Measurements from ENCODE around the gene CD2BP2.
A peak's percentile ranks its signal among the peaks of the same experiment; 100 is the strongest.
"Not testable (repeated sequence)": the region's sequence is repeated elsewhere in the genome, so short reads cannot be mapped to it uniquely, and the experiment has no call there.

CD2BP2 gene

DNA sequence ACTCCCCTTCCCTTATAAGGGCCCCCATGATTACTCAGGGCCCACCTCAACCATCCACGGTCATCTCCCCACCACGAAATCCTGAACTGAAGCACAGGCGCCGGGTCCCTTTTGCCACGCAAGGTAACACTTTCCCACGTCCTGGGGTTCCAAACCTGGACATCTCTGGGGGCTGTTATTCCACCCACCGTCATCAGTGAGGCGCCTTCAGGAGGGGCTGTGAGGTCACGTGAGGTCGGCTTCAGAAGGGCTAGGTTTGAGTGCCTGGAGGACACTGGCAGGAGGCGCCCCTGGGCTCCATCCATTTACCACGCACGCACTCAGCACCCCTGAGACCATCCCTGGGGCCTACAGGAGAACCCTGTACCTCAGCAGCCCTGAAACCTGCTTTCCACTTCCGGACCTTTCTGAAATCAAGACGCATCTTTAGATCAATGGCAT, 4.1 kb downstream of the CD2BP2 start:
- DNase-seq = no peak
- in situ Hi-C loops (cut with MboI; ENCODE audit: low pct_unique_long_range_greater_than_20kb, low sequenced_read_pairs) = loop anchor here (10.0 kb wide), 1 partner anchor 54 kb away; the partner anchor contains the start of gene ZNF771

DNA sequence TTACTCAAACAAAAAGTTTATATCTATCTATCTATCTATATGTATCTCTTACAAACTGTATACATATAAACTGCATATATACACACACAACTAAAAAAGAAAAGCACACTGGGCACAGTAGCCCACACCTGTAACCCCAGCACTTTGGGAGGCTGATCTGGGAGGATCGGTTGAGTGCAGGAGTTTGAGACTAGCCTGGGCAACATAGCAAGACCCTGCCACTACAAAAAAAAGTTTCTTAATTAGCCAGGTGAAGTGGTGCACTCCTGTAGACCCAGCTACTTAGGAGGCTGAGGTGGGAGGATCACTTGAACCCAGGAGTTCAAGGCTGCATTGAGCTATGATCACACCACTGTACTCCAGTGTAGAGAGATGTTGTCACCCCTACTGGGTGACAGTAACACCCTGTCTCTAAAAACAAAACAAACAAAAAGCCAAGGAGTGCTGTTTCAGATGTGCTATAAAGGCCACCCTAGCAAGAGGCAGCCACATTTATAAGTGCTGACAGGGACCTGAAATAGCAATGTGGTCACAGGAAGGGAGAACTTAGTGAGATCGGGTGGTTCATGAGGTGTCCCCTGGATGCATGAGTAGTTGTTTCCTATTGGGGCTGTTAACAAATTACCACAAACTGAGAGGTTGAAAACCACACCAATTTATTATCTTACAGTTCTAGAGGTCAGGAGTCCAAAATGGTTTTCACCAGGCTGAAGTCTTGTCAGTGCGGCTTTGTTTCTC, 4.8 kb downstream of the CD2BP2 start:
- DNase-seq = no peak
- in situ Hi-C loops (cut with MboI; ENCODE audit: low pct_unique_long_range_greater_than_20kb, low sequenced_read_pairs) = loop anchor here (10.0 kb wide), 1 partner anchor 54 kb away; the partner anchor contains the start of gene ZNF771

- in situ Hi-C loops (cut with MboI; ENCODE audit: low pct_unique_long_range_greater_than_20kb, low sequenced_read_pairs) = loop anchor here (10.0 kb wide), 1 partner anchor 55 kb away; the partner anchor contains the start of gene ZNF771
- peak; percentile 54 for DNase-seq
Measured at GRCh38 chr16:30349675-30350074, 5.4 kb downstream of the CD2BP2 start.

GRCh38 chr16:30348929-30349328, 6.2 kb downstream of the CD2BP2 start:
- in situ Hi-C loops (cut with MboI; ENCODE audit: low pct_unique_long_range_greater_than_20kb, low sequenced_read_pairs) = no loop called here
- DNase-seq = no peak

GRCh38 chr16:30348113-30348512, 7.0 kb downstream of the CD2BP2 start:
- in situ Hi-C loops (cut with MboI; ENCODE audit: low pct_unique_long_range_greater_than_20kb, low sequenced_read_pairs) = no loop called here

GRCh38 chr16:30346286-30346685, 8.8 kb downstream of the CD2BP2 start:
- no peak for DNase-seq
- in situ Hi-C loops (cut with MboI; ENCODE audit: low pct_unique_long_range_greater_than_20kb, low sequenced_read_pairs) = no loop called here

More at GRCh38 chr16:30348113-30348512, 7.0 kb downstream of the CD2BP2 start:
- DNase-seq = no peak

GRCh38 chr16:30343491-30343820, 11.7 kb downstream of the CD2BP2 start:
- in situ Hi-C loops (cut with MboI; ENCODE audit: low pct_unique_long_range_greater_than_20kb, low sequenced_read_pairs); DNase-seq: not testable (repeated sequence)

GRCh38 chr16:30342751-30343490, 12.2 kb downstream of the CD2BP2 start:
- DNase-seq = no peak

GRCh38 chr16:30341971-30342370, 13.1 kb downstream of the CD2BP2 start:
- DNase-seq; in situ Hi-C loops (cut with MboI; ENCODE audit: low pct_unique_long_range_greater_than_20kb, low sequenced_read_pairs): not testable (repeated sequence)

More at GRCh38 chr16:30342751-30343490, 12.2 kb downstream of the CD2BP2 start:
- in situ Hi-C loops (cut with MboI; ENCODE audit: low pct_unique_long_range_greater_than_20kb, low sequenced_read_pairs) = no loop called here

DNA sequence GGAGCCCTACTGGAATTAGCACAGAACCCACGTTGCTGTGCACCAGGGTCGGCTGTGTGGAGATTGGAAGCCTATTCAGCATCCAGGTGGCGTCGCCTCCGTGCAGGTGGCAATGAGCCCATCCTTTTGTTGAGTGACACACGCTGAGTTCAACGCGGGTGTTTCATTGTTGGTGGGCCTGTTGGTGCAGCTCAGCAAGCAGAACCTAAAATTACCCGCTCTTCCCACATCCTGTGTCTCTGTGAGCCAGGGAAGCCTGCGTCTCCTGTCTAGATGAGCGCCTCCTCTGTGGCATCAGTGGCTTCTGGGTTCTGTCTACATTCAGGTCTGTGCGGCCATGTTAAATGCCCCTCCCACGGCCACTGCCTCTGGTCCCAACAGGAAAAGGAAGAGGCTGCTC, 14.5 kb downstream of the CD2BP2 start:
- no peak for DNase-seq
- in situ Hi-C loops (cut with MboI; ENCODE audit: low pct_unique_long_range_greater_than_20kb, low sequenced_read_pairs) = no loop called here

DNA sequence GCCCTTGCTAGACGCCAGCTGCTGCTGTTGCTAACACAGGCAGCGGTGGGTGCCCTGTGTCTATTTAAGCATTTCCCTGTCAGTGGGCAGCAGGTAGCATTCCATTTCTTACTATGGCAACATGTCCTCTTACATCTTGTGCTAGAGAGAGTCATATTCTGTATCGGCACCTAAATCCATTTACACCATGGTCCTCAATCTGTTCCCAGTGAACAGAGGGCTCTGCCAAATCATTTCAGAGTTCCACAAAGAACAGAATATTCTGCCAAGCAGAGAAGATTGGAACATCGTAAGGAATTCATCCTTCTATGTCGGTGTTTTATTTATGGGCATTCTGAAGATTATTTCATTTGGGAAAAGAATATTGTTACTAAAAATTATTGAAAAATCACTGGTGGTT, 16.4 kb downstream of the CD2BP2 start:
- DNase-seq; in situ Hi-C loops (cut with MboI; ENCODE audit: low pct_unique_long_range_greater_than_20kb, low sequenced_read_pairs): not testable (repeated sequence)

GRCh38 chr16:30337964-30338357, 17.1 kb downstream of the CD2BP2 start:
- DNase-seq; in situ Hi-C loops (cut with MboI; ENCODE audit: low pct_unique_long_range_greater_than_20kb, low sequenced_read_pairs): not testable (repeated sequence)

GRCh38 chr16:30335598-30336474, 19.3 kb downstream of the CD2BP2 start:
- in situ Hi-C loops (cut with MboI; ENCODE audit: low pct_unique_long_range_greater_than_20kb, low sequenced_read_pairs) = no loop called here
- no peak for DNase-seq

- in situ Hi-C loops (cut with MboI; ENCODE audit: low pct_unique_long_range_greater_than_20kb, low sequenced_read_pairs) = not testable (repeated sequence)
- peak; percentile 87 for DNase-seq
Measured at GRCh38 chr16:30335028-30335597, 20.0 kb downstream of the CD2BP2 start.

DNA sequence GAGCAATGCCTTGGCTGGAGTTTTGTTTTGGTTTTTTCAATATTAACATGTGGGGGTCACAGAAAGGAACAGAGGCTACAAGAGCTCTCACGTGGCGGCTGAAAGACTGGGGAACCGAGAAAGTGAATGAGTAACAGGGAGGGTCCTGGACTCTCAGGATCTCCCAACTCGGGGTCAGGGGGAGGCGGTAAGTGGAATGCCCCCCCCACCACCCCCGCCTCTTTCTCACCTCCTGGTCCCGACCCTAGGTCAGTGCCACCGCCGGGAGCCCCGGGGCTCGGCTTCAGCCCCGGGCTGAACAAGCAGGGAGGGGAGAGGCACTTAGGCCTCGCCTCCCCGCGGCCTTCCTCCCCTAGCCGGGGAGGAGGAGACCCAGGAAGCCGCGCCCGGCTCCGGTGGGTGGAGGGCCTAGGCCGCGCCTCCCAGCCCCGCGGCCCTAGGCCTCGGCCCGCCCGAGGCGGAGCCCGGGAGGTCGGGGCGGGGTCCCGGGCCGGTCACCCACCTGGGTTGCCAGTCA, 20.6 kb downstream of the CD2BP2 start:
- in situ Hi-C loops (cut with MboI; ENCODE audit: low pct_unique_long_range_greater_than_20kb, low sequenced_read_pairs) = not testable (repeated sequence)
- DNase-seq = peak; percentile 70

DNA sequence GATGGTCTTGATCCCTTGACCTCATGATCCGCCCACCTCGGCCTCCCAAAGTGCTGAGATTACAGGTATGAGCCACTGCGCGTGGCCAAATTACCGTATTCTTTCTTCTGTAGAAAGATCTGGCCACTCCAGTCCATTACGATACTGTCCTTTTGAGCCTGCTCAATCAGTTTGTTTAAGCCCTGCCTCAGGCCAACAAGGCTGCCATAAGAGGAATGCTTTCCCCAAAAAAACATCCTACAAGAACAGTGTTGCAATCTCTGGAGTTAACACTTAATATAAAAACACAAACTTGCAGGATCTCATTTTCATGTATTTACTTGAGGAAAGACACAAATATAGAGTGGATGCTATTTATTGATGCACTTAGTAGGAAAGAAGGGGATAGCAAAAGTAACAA, 30.9 kb downstream of the CD2BP2 start:
- DNase-seq; in situ Hi-C loops (cut with MboI; ENCODE audit: low pct_unique_long_range_greater_than_20kb, low sequenced_read_pairs): not testable (repeated sequence)

GRCh38 chr16:30318647-30319046, 36.5 kb downstream of the CD2BP2 start:
- DNase-seq; in situ Hi-C loops (cut with MboI; ENCODE audit: low pct_unique_long_range_greater_than_20kb, low sequenced_read_pairs): not testable (repeated sequence)

GRCh38 chr16:30310937-30311336, 44.2 kb downstream of the CD2BP2 start:
- DNase-seq; in situ Hi-C loops (cut with MboI; ENCODE audit: low pct_unique_long_range_greater_than_20kb, low sequenced_read_pairs): not testable (repeated sequence)

- DNase-seq; in situ Hi-C loops (cut with MboI; ENCODE audit: low pct_unique_long_range_greater_than_20kb, low sequenced_read_pairs): not testable (repeated sequence)
Measured at GRCh38 chr16:30309255-30309654, 45.9 kb downstream of the CD2BP2 start.

Measured in KBM-7 (cell line).